Ectodermal cell (in vitro differentiated cells): Measurements from ENCODE around the gene AGER.
"Not testable (repeated sequence)": the region's sequence is repeated elsewhere in the genome, so short reads cannot be mapped to it uniquely, and the experiment has no call there.

Source experiments
- H3K27ac ChIP-seq: 2 replicates; pipeline ENCODE4 v1.7.0; 2013; ENCODE audit warnings: mild to moderate bottlenecking, low read depth, low read length; ENCODE audit not compliant: insufficient read depth, poor library complexity, severe bottlenecking
- H3K27me3 ChIP-seq: 2 replicates; pipeline ENCODE4 v1.7.0; 2013; ENCODE audit warnings: mild to moderate bottlenecking, low read length; ENCODE audit not compliant: insufficient read depth, control insufficient read depth, poor library complexity, severe bottlenecking
- H3K36me3 ChIP-seq: one replicate; pipeline ENCODE4 v1.7.0; 2013; ENCODE audit warnings: low read length; ENCODE audit not compliant: control insufficient read depth, insufficient read depth
- H3K4me1 ChIP-seq: one replicate; pipeline ENCODE4 v1.7.0; 2013; ENCODE audit warnings: low read length; ENCODE audit not compliant: control insufficient read depth, insufficient read depth
- H3K4me3 ChIP-seq: 2 replicates; pipeline ENCODE4 v1.7.0; 2013; ENCODE audit warnings: low read depth, low read length, control low read depth; ENCODE audit not compliant: insufficient read depth
- H3K9me3 ChIP-seq: 2 replicates; pipeline ENCODE4 v1.7.0; 2013; ENCODE audit warnings: mild to moderate bottlenecking, low read length, moderate library complexity; ENCODE audit not compliant: control insufficient read depth
- WGBS, 2 experiments: methylation state at CpG; one replicate each; pipeline ENCODE4 v1.1.7; 2013; ENCODE audit warnings: missing lambda C conversion rate in 2 of 2; 5-methylcytosine and 5-hydroxymethylcytosine counted together

AGER gene

GRCh38 chr6:32192608-32193039, 8.6 kb upstream of the AGER start, which contains the start of gene GPSM3:
TSS of gene GPSM3 (minus strand) at chr6:32192643. CDS start at chr6:32192513, 130 bp downstream.
- Histone ChIP-seq H3K9me3 (no peaks in the 10 kb centered on the region), H3K36me3 (peaks cover 1% of the 10 kb centered on the region), H3K4me3 (no peak within 1 kb of the TSS), H3K4me1 (peaks cover 41% of the 10 kb centered on the region), H3K27ac (no peak within 1 kb of the TSS), H3K27me3 (no peaks in the 10 kb centered on the region)
- WGBS, 2 experiments: 62 to 67% methylated on average over 2 to 5 of the region's 5 CpGs

GRCh38 chr6:32191696-32192607, 7.9 kb upstream of the AGER start:
- peaks cover 39% of the 10 kb centered on the region for H3K4me1 ChIP-seq
- no peaks in the 10 kb centered on the region for H3K9me3 ChIP-seq
- H3K4me3 ChIP-seq: no peak overlapping the region
- WGBS, 2 experiments: 89 to 94% methylated on average over 14 to 15 of the region's 15 CpGs
- H3K36me3 ChIP-seq: peaks cover 8% of the 10 kb centered on the region
- no peak overlapping the region for H3K27ac ChIP-seq
- no peaks in the 10 kb centered on the region for H3K27me3 ChIP-seq

DNA sequence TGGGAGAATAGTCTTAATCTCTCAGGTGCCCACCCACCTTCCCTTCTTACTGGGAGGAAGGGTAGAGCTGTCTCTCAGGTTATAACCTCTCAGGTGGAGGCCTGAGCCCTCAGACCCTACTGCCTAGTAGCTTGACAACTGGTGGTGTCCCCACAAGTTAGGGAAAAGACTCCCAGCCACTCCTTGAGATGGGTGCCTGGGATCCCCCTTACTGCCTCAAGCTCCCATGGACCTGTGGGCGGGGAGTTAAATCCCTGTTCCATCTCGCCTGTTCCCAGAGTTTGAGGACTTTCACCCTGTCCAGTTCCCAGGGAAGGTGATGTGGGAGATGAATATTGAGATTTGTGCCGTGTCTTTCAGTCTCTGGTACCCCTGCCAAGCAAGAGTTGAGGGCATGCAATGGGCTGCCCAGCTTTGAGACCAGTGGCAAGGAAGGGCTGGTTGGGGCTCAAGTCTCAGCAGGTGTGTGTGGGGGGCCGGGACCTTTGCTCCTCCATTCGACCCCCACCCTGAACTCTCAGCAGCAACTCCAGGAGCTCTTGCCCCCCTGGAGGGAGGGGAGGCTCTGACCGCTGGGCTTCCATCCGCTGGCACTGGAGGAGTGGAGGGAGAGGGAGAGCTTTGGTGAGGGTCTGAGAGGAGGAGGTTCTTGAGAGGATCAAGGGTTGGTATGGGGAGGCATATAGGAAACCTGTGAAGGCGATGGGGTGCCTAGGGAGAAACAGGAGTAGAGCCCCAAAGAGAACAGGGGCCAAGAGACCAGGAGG, 7.0 kb upstream of the AGER start:
- peaks cover 12% of the 10 kb centered on the region for H3K36me3 ChIP-seq
- no peaks in the 10 kb centered on the region for H3K27me3 ChIP-seq
- H3K9me3 ChIP-seq: no peaks in the 10 kb centered on the region
- H3K27ac ChIP-seq: no peak overlapping the region
- H3K4me1 ChIP-seq: peaks cover 34% of the 10 kb centered on the region
- WGBS, 2 experiments: 87 to 91% methylated on average over 8 of the region's 8 CpGs
- H3K4me3 ChIP-seq: no peak overlapping the region

- WGBS, 2 experiments: 0 to 2% methylated on average over 16 to 20 of the region's 23 CpGs
- Histone ChIP-seq H3K4me1 (peaks cover 34% of the 10 kb centered on the region), H3K36me3 (peaks cover 12% of the 10 kb centered on the region), H3K27ac (peak within 1 kb of the TSS; percentile 44), H3K4me3 (peak within 1 kb of the TSS; percentile 58), H3K9me3 (no peaks in the 10 kb centered on the region), H3K27me3 (no peaks in the 10 kb centered on the region)
Measured at GRCh38 chr6:32190054-32190851, 6.2 kb upstream of the AGER start, which contains the start of gene PBX2. TSS of gene PBX2 (minus strand) at chr6:32190202. CDS start at chr6:32189915, 287 bp downstream.

DNA sequence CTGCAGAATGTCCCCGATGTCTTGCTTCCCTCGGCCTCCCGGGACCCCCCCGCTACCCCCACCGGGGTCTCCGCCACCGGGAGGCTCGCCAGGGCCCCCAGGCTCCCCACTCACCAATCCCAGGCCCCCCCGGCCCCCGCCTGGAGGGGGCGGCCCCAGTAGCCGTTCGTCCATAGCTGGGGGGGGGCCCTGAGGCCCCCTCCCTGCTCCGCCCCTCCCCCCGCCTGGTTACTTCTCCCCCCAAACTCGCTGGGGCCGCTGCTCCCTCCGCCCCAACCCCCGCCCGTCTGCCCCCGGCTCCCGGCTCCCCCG, 5.6 kb upstream of the AGER start:
- H3K36me3 ChIP-seq: peaks cover 12% of the 10 kb centered on the region
- H3K27ac ChIP-seq: peak overlapping the region; percentile 23
- WGBS, 2 experiments: 7 to 14% methylated on average over 14 of the region's 23 CpGs
- H3K4me3 ChIP-seq: peak overlapping the region; percentile 58
- H3K27me3 ChIP-seq: no peaks in the 10 kb centered on the region
- H3K9me3 ChIP-seq: no peaks in the 10 kb centered on the region
- H3K4me1 ChIP-seq: peaks cover 32% of the 10 kb centered on the region

- Histone ChIP-seq H3K9me3 (no peaks in the 10 kb centered on the region), H3K4me1 (peaks cover 30% of the 10 kb centered on the region), H3K36me3 (peaks cover 12% of the 10 kb centered on the region), H3K27me3 (no peaks in the 10 kb centered on the region), H3K4me3 (peak overlapping the region; percentile 58), H3K27ac (no peak overlapping the region)
- 5 to 10% methylated on average over 10 of the region's 10 CpGs for WGBS, 2 experiments
Measured at GRCh38 chr6:32189069-32189741, 5.2 kb upstream of the AGER start.

GRCh38 chr6:32188381-32189068, 4.5 kb upstream of the AGER start:
- Histone ChIP-seq H3K27me3 (no peaks in the 10 kb centered on the region), H3K4me3 (peak overlapping the region; percentile 58), H3K36me3 (peaks cover 16% of the 10 kb centered on the region), H3K4me1 (peaks cover 30% of the 10 kb centered on the region), H3K9me3 (no peaks in the 10 kb centered on the region), H3K27ac (no peak overlapping the region)
- WGBS, 2 experiments: 36 to 44% methylated on average over 12 to 13 of the region's 13 CpGs

- Histone ChIP-seq H3K4me3 (peak overlapping the region; percentile 58), H3K4me1 (peaks cover 30% of the 10 kb centered on the region), H3K36me3 (peaks cover 20% of the 10 kb centered on the region)
- not testable (repeated sequence) for H3K9me3 ChIP-seq, H3K27ac ChIP-seq, H3K27me3 ChIP-seq
- WGBS, 2 experiments: 91% methylated on average over 18 of the region's 18 CpGs
Measured at GRCh38 chr6:32187725-32188380, 3.8 kb upstream of the AGER start.
